Dendritic cell treated with granulocyte-macrophage colony-stimulating factor and Interleukin-4, amounts not matched to agents 40 ng/mL and 50 ng/mL, for 4 days (primary cell): ENCODE measurements around the gene ZMYM4.
"Not testable (repeated sequence)": the region's sequence is repeated elsewhere in the genome, so short reads cannot be mapped to it uniquely, and the experiment has no call there.

Source experiments
- H3K27ac Mint-ChIP-seq: one replicate; pipeline ENCODE4 v1.8.0; 2022; ENCODE audit warnings: mild to moderate bottlenecking, mixed read lengths
- H3K27me3 Mint-ChIP-seq: one replicate; pipeline ENCODE4 v1.8.0; 2022; ENCODE audit warnings: mild to moderate bottlenecking, mixed read lengths
- H3K36me3 Mint-ChIP-seq: one replicate; pipeline ENCODE4 v1.8.0; 2022; ENCODE audit warnings: low read depth, mixed read lengths
- H3K4me1 Mint-ChIP-seq: one replicate; pipeline ENCODE4 v1.8.0; 2022; ENCODE audit warnings: low read depth, mixed read lengths
- H3K4me3 Mint-ChIP-seq: one replicate; pipeline ENCODE4 v1.8.0; 2022; ENCODE audit warnings: mild to moderate bottlenecking, moderate library complexity, mixed read lengths
- H3K9me3 Mint-ChIP-seq: one replicate; pipeline ENCODE4 v1.8.0; 2022; ENCODE audit warnings: mixed read lengths
- intact Hi-C: fragments of 100-400 bp; cut with micrococcal nuclease; formaldehyde crosslinking; loops from one replicate; pipeline ENCODE4 v1.15.0; 2022

ZMYM4 gene

GRCh38 chr1:35379317-35380000 lies 111.0 kb downstream of the ZMYM4 start:
- intact Hi-C loops, result no loop called here
- Mint-ChIP-seq H3K36me3 (peaks cover 30% of the 10 kb centered on the region), H3K4me3 (no peak overlapping the region), H3K9me3 (no peaks in the 10 kb centered on the region), H3K27ac (no peak overlapping the region), H3K27me3 (no peaks in the 10 kb centered on the region), H3K4me1 (no peaks in the 10 kb centered on the region)

- peaks cover 30% of the 10 kb centered on the region for H3K36me3 Mint-ChIP-seq
- H3K4me1 Mint-ChIP-seq, H3K27ac Mint-ChIP-seq, H3K27me3 Mint-ChIP-seq, H3K9me3 Mint-ChIP-seq, H3K4me3 Mint-ChIP-seq, intact Hi-C loops: not testable (repeated sequence)
Observed at GRCh38 chr1:35380111-35380510, 111.6 kb downstream of the ZMYM4 start.

GRCh38 chr1:35382107-35382506 lies 113.6 kb downstream of the ZMYM4 start:
- Mint-ChIP-seq H3K27me3 (no peaks in the 10 kb centered on the region), H3K9me3 (peaks cover 8% of the 10 kb centered on the region), H3K27ac (no peak overlapping the region), H3K4me1 (no peaks in the 10 kb centered on the region), H3K4me3 (no peak overlapping the region), H3K36me3 (peaks cover 31% of the 10 kb centered on the region)
- intact Hi-C loops, result no loop called here

- Mint-ChIP-seq H3K27ac (no peak overlapping the region), H3K36me3 (peaks cover 60% of the 10 kb centered on the region), H3K4me1 (peaks cover 5% of the 10 kb centered on the region), H3K27me3 (no peaks in the 10 kb centered on the region), H3K4me3 (no peak overlapping the region), H3K9me3 (peaks cover 16% of the 10 kb centered on the region)
- intact Hi-C loops, result no loop called here
Observed at GRCh38 chr1:35386290-35386689, 117.8 kb downstream of the ZMYM4 start.

- peaks cover 5% of the 10 kb centered on the region for H3K4me1 Mint-ChIP-seq
- peaks cover 60% of the 10 kb centered on the region for H3K36me3 Mint-ChIP-seq
- H3K27ac Mint-ChIP-seq, result no peak overlapping the region
- intact Hi-C loops, result no loop called here
- peaks cover 16% of the 10 kb centered on the region for H3K9me3 Mint-ChIP-seq
- no peak overlapping the region for H3K4me3 Mint-ChIP-seq
- no peaks in the 10 kb centered on the region for H3K27me3 Mint-ChIP-seq
Observed at GRCh38 chr1:35386959-35387358, 118.5 kb downstream of the ZMYM4 start.

- Mint-ChIP-seq H3K27ac (no peak overlapping the region), H3K36me3 (peaks cover 80% of the 10 kb centered on the region)
Observed at GRCh38 chr1:35390600-35391494, 122.3 kb downstream of the ZMYM4 start.

GRCh38 chr1:35394386-35394785 lies 125.9 kb downstream of the ZMYM4 start:
- peaks cover 8% of the 10 kb centered on the region for H3K9me3 Mint-ChIP-seq
- H3K27ac Mint-ChIP-seq, result no peak overlapping the region
- H3K4me1 Mint-ChIP-seq, result peaks cover 5% of the 10 kb centered on the region
- no peaks in the 10 kb centered on the region for H3K27me3 Mint-ChIP-seq
- peaks cover 80% of the 10 kb centered on the region for H3K36me3 Mint-ChIP-seq
- no peak overlapping the region for H3K4me3 Mint-ChIP-seq
- intact Hi-C loops, result no loop called here

More at GRCh38 chr1:35390600-35391494, 122.3 kb downstream of the ZMYM4 start:
- Mint-ChIP-seq H3K4me3 (no peak overlapping the region), H3K27me3 (no peaks in the 10 kb centered on the region), H3K9me3 (peaks cover 15% of the 10 kb centered on the region), H3K4me1 (peaks cover 5% of the 10 kb centered on the region)
- intact Hi-C loops, result no loop called here

GRCh38 chr1:35398739-35399138 lies 130.2 kb downstream of the ZMYM4 start:
- intact Hi-C loops, result no loop called here
- H3K4me3 Mint-ChIP-seq, result no peak overlapping the region
- H3K4me1 Mint-ChIP-seq, result no peaks in the 10 kb centered on the region
- no peaks in the 10 kb centered on the region for H3K9me3 Mint-ChIP-seq
- peaks cover 88% of the 10 kb centered on the region for H3K36me3 Mint-ChIP-seq
- no peaks in the 10 kb centered on the region for H3K27me3 Mint-ChIP-seq
- no peak overlapping the region for H3K27ac Mint-ChIP-seq

GRCh38 chr1:35401049-35401448 lies 132.5 kb downstream of the ZMYM4 start:
- H3K36me3 Mint-ChIP-seq, result peaks cover 86% of the 10 kb centered on the region
- H3K27ac Mint-ChIP-seq, result no peak overlapping the region
- H3K4me1 Mint-ChIP-seq, result no peaks in the 10 kb centered on the region
- H3K9me3 Mint-ChIP-seq, result no peaks in the 10 kb centered on the region
- intact Hi-C loops, result no loop called here
- no peak overlapping the region for H3K4me3 Mint-ChIP-seq
- no peaks in the 10 kb centered on the region for H3K27me3 Mint-ChIP-seq

GRCh38 chr1:35406103-35406502 lies 137.6 kb downstream of the ZMYM4 start:
- Mint-ChIP-seq H3K27me3 (no peaks in the 10 kb centered on the region), H3K36me3 (peaks cover 85% of the 10 kb centered on the region), H3K27ac (no peak overlapping the region)

GRCh38 chr1:35407743-35408142 lies 139.2 kb downstream of the ZMYM4 start:
- Mint-ChIP-seq H3K36me3 (peaks cover 79% of the 10 kb centered on the region), H3K27me3 (no peaks in the 10 kb centered on the region), H3K4me3 (no peak overlapping the region), H3K4me1 (peaks cover 11% of the 10 kb centered on the region), H3K27ac (no peak overlapping the region), H3K9me3 (no peaks in the 10 kb centered on the region)
- intact Hi-C loops, result no loop called here

More at GRCh38 chr1:35406103-35406502, 137.6 kb downstream of the ZMYM4 start:
- Mint-ChIP-seq H3K4me3 (no peak overlapping the region), H3K4me1 (peaks cover 5% of the 10 kb centered on the region), H3K9me3 (no peaks in the 10 kb centered on the region)
- intact Hi-C loops, result no loop called here

GRCh38 chr1:35408925-35409324 lies 140.4 kb downstream of the ZMYM4 start:
- H3K9me3 Mint-ChIP-seq, result no peaks in the 10 kb centered on the region
- intact Hi-C loops, result no loop called here
- H3K27me3 Mint-ChIP-seq, result no peaks in the 10 kb centered on the region
- H3K4me3 Mint-ChIP-seq, result no peak overlapping the region
- H3K27ac Mint-ChIP-seq, result no peak overlapping the region
- peaks cover 19% of the 10 kb centered on the region for H3K4me1 Mint-ChIP-seq
- H3K36me3 Mint-ChIP-seq, result peaks cover 74% of the 10 kb centered on the region

- H3K27ac Mint-ChIP-seq, result no peak overlapping the region
Observed at GRCh38 chr1:35426097-35426586, 157.6 kb downstream of the ZMYM4 start.

GRCh38 chr1:35428360-35428759 lies 159.9 kb downstream of the ZMYM4 start:
- intact Hi-C loops, result no loop called here
- H3K4me3 Mint-ChIP-seq, result no peak overlapping the region
- peak overlapping the region; percentile 31 for H3K27ac Mint-ChIP-seq
- peaks cover 24% of the 10 kb centered on the region for H3K4me1 Mint-ChIP-seq
- H3K27me3 Mint-ChIP-seq, result no peaks in the 10 kb centered on the region
- H3K9me3 Mint-ChIP-seq, result no peaks in the 10 kb centered on the region
- peaks cover 50% of the 10 kb centered on the region for H3K36me3 Mint-ChIP-seq

More at GRCh38 chr1:35426097-35426586, 157.6 kb downstream of the ZMYM4 start:
- intact Hi-C loops, result no loop called here
- Mint-ChIP-seq H3K4me3 (no peak overlapping the region), H3K9me3 (no peaks in the 10 kb centered on the region), H3K4me1 (peaks cover 24% of the 10 kb centered on the region), H3K27me3 (no peaks in the 10 kb centered on the region), H3K36me3 (peaks cover 31% of the 10 kb centered on the region)
